Loucy (cell line): Measurements from ENCODE around the gene BTBD16.

Experiments
- H2AFZ ChIP-seq: fragments of 200-600 bp; sonication (generic); 2 replicates; pipeline ENCODE4 v1.6.0; 2016; ENCODE audit warnings: antibody characterized with exemption, mild to moderate bottlenecking, low read length, moderate library complexity
- H3F3A ChIP-seq: fragments of 200-600 bp; 2 replicates; pipeline ENCODE4 v1.6.0; 2016; ENCODE audit warnings: antibody characterized with exemption, low read depth, mild to moderate bottlenecking
- H3K27me3 ChIP-seq: fragments of 200-600 bp; sonication (generic); 2 replicates; pipeline ENCODE4 v1.6.1; 2014; ENCODE audit warnings: low read length, mild to moderate bottlenecking; ENCODE audit not compliant: insufficient read depth, poor library complexity, severe bottlenecking
- H3K36me3 ChIP-seq: fragments of 200-600 bp; sonication (generic); 2 replicates; pipeline ENCODE4 v1.6.1; 2016; ENCODE audit warnings: low read length; ENCODE audit not compliant: insufficient read depth
- H3K4me1 ChIP-seq: fragments of 200-600 bp; sonication (generic); 2 replicates; pipeline ENCODE4 v1.5.1; 2014; ENCODE audit warnings: low read length, mild to moderate bottlenecking; ENCODE audit not compliant: insufficient read depth, poor library complexity, severe bottlenecking
- H3K4me2 ChIP-seq: fragments of 200-600 bp; sonication (generic); 2 replicates; pipeline ENCODE4 v1.6.0; 2014; ENCODE audit warnings: antibody characterized with exemption, low read length, low read depth, mild to moderate bottlenecking; ENCODE audit not compliant: poor library complexity, severe bottlenecking
- H3K4me3 ChIP-seq: fragments of 200-600 bp; sonication (generic); 2 replicates; pipeline ENCODE4 v1.5.1; 2014; ENCODE audit warnings: low read length, mild to moderate bottlenecking, mixed read lengths; ENCODE audit not compliant: poor library complexity, severe bottlenecking
- H3K79me2 ChIP-seq: fragments of 200-600 bp; sonication (generic); 2 replicates; pipeline ENCODE4 v1.6.1; 2014; ENCODE audit warnings: low read length; ENCODE audit not compliant: insufficient read depth
- H3K9ac ChIP-seq: fragments of 200-600 bp; sonication (generic); 2 replicates; pipeline ENCODE4 v1.6.0; 2014; ENCODE audit warnings: mild to moderate bottlenecking, low read depth, low read length, moderate library complexity; ENCODE audit not compliant: poor library complexity, severe bottlenecking
- H3K9me2 ChIP-seq: fragments of 200-600 bp; sonication (generic); replicated peaks from 2 replicates; pipeline ENCODE4 v1.6.1; 2016; ENCODE audit warnings: low read depth, low read length, mixed read lengths
- H3K9me3 ChIP-seq: fragments of 200-600 bp; sonication (generic); 2 replicates; pipeline ENCODE4 v1.6.1; 2014; ENCODE audit warnings: mild to moderate bottlenecking, antibody characterized with exemption, low read length, low read depth; ENCODE audit not compliant: insufficient read depth
- H4K20me1 ChIP-seq: fragments of 200-600 bp; sonication (generic); 2 replicates; pipeline ENCODE4 v1.6.0; 2014; ENCODE audit warnings: antibody characterized with exemption, low read length, mild to moderate bottlenecking; ENCODE audit not compliant: insufficient read depth, poor library complexity, severe bottlenecking
- EZH2phosphoT487 ChIP-seq: fragments of 200-600 bp; IDR thresholded peaks from 2 replicates; pipeline ENCODE4 v1.6.1; 2018; ENCODE audit warnings: antibody characterized with exemption, mild to moderate bottlenecking, moderate library complexity, borderline replicate concordance
- TF ChIP-seq, protein P1 (sequence below): fragments of 200-600 bp; sonication (generic); conservative IDR thresholded peaks from 2 replicates; pipeline ENCODE4 v1.5.1; 2014; ENCODE audit warnings: mild to moderate bottlenecking, antibody characterized with exemption, low read length

Gene BTBD16

GRCh38 chr10:122251459-122252255 is 19.4 kb upstream of the BTBD16 start:
- H3K36me3 ChIP-seq = no peaks in the 10 kb centered on the region
- TF ChIP-seq, protein P1, sequence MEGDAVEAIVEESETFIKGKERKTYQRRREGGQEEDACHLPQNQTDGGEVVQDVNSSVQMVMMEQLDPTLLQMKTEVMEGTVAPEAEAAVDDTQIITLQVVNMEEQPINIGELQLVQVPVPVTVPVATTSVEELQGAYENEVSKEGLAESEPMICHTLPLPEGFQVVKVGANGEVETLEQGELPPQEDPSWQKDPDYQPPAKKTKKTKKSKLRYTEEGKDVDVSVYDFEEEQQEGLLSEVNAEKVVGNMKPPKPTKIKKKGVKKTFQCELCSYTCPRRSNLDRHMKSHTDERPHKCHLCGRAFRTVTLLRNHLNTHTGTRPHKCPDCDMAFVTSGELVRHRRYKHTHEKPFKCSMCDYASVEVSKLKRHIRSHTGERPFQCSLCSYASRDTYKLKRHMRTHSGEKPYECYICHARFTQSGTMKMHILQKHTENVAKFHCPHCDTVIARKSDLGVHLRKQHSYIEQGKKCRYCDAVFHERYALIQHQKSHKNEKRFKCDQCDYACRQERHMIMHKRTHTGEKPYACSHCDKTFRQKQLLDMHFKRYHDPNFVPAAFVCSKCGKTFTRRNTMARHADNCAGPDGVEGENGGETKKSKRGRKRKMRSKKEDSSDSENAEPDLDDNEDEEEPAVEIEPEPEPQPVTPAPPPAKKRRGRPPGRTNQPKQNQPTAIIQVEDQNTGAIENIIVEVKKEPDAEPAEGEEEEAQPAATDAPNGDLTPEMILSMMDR = no peak
- no peak for TF ChIP-seq EZH2phosphoT487

DNA sequence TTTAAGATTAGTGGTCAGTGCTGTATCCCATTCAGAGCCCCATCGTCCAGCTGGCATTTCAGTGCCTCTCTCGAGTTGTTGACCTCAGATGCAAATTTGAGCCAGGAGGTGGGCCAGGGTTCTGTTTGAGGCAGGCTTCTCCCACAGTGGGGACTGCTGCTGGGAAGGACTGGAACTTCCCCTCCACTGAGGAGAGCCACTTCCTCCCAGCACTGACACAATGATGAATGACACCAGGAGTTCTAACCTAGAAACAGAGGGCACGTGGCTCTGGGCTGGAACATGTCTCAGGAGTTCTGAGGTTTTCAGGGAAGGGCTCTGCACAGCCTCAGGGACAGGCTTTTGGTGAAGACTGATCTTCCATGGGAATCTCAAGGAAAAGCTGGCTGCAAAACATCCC is 18.3 kb upstream of the BTBD16 start:
- TF ChIP-seq EZH2phosphoT487 = no peak
- TF ChIP-seq, protein P1 = no peak
- H3K9me3 ChIP-seq = no peaks in the 10 kb centered on the region; the same call in 1 of the 2 replicates
- no peak overlapping the region for H3K4me2 ChIP-seq
- H3K9me2 ChIP-seq = no peaks in the 10 kb centered on the region
- H3F3A ChIP-seq = no peaks in the 10 kb centered on the region
- H3K27me3 ChIP-seq = no peaks in the 10 kb centered on the region
- H3K4me3 ChIP-seq = no peak overlapping the region
- no peaks in the 10 kb centered on the region for H3K4me1 ChIP-seq
- H3K79me2 ChIP-seq = no peaks in the 10 kb centered on the region
- no peaks in the 10 kb centered on the region for H3K36me3 ChIP-seq
- no peaks in the 10 kb centered on the region for H4K20me1 ChIP-seq
- no peak overlapping the region for H2AFZ ChIP-seq
- no peak overlapping the region for H3K9ac ChIP-seq

More at GRCh38 chr10:122251459-122252255, 19.4 kb upstream of the BTBD16 start:
- Histone ChIP-seq H3K4me2 (no peak overlapping the region), H4K20me1 (no peaks in the 10 kb centered on the region), H3K27me3 (no peaks in the 10 kb centered on the region), H2AFZ (no peak overlapping the region), H3K4me3 (no peak overlapping the region), H3K9me3 (no peaks in the 10 kb centered on the region; the same call in 1 of the 2 replicates), H3K9ac (no peak overlapping the region), H3K9me2 (no peaks in the 10 kb centered on the region), H3F3A (no peaks in the 10 kb centered on the region), H3K4me1 (no peaks in the 10 kb centered on the region), H3K79me2 (no peaks in the 10 kb centered on the region)

GRCh38 chr10:122253605-122254004 is 17.5 kb upstream of the BTBD16 start:
- H3K4me2 ChIP-seq = no peak overlapping the region
- H3K9me3 ChIP-seq = no peaks in the 10 kb centered on the region; the same call in 1 of the 2 replicates
- no peaks in the 10 kb centered on the region for H3K79me2 ChIP-seq
- no peaks in the 10 kb centered on the region for H3K9me2 ChIP-seq
- H3K4me1 ChIP-seq = no peaks in the 10 kb centered on the region
- no peak overlapping the region for H3K4me3 ChIP-seq
- H3K36me3 ChIP-seq = no peaks in the 10 kb centered on the region
- H4K20me1 ChIP-seq = no peaks in the 10 kb centered on the region
- H3K9ac ChIP-seq = no peak overlapping the region
- H3F3A ChIP-seq = no peaks in the 10 kb centered on the region
- H3K27me3 ChIP-seq = no peaks in the 10 kb centered on the region
- H2AFZ ChIP-seq = no peak overlapping the region
- TF ChIP-seq, protein P1 = no peak
- no peak for TF ChIP-seq EZH2phosphoT487
